ENCODE measurements around the gene AFG1L.

DNA sequence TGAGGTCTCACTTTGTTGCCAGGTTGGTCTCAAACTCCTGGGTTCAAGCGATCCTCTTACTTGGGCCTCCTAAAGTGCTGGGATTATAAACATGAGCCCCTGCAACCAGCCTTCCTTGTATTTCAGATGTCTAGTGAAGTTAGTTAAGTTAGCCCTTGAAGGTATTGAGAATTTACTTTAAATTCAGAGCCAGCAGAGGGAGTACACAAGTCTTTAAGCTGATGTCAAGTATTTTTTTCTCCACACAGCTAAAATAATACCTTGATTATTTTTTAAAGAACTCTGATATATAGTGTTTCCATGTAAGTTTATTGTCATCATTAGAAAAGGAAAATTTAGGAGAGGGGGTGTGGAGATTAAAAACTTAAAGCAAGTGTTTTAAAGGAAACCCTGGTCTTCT is 275.7 kb downstream of the AFG1L start:
- TF ChIP-seq POLR2A (IDR thresholded peaks at IDR 0.05) (no peak), EP300 (IDR thresholded peaks at IDR 0.05) (no peak), POLR2AphosphoS5 (IDR thresholded peaks at IDR 0.05) (no peak)
- TF ChIP-seq, protein P1, sequence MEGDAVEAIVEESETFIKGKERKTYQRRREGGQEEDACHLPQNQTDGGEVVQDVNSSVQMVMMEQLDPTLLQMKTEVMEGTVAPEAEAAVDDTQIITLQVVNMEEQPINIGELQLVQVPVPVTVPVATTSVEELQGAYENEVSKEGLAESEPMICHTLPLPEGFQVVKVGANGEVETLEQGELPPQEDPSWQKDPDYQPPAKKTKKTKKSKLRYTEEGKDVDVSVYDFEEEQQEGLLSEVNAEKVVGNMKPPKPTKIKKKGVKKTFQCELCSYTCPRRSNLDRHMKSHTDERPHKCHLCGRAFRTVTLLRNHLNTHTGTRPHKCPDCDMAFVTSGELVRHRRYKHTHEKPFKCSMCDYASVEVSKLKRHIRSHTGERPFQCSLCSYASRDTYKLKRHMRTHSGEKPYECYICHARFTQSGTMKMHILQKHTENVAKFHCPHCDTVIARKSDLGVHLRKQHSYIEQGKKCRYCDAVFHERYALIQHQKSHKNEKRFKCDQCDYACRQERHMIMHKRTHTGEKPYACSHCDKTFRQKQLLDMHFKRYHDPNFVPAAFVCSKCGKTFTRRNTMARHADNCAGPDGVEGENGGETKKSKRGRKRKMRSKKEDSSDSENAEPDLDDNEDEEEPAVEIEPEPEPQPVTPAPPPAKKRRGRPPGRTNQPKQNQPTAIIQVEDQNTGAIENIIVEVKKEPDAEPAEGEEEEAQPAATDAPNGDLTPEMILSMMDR (IDR thresholded peaks at IDR 0.05) = no peak
